GM19023 (cell line): Measurements from ENCODE around the gene RARRES1.

ENCODE experiments used
- ATAC-seq: cut with Tn5 transposase; IDR thresholded peaks from one replicate; pipeline ENCODE4 v1.9.1; 2021; ENCODE audit warnings: mild to moderate bottlenecking, moderate library complexity; ENCODE audit not compliant: unreplicated experiment

RARRES1 gene, protein sequence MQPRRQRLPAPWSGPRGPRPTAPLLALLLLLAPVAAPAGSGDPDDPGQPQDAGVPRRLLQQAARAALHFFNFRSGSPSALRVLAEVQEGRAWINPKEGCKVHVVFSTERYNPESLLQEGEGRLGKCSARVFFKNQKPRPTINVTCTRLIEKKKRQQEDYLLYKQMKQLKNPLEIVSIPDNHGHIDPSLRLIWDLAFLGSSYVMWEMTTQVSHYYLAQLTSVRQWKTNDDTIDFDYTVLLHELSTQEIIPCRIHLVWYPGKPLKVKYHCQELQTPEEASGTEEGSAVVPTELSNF

DNA sequence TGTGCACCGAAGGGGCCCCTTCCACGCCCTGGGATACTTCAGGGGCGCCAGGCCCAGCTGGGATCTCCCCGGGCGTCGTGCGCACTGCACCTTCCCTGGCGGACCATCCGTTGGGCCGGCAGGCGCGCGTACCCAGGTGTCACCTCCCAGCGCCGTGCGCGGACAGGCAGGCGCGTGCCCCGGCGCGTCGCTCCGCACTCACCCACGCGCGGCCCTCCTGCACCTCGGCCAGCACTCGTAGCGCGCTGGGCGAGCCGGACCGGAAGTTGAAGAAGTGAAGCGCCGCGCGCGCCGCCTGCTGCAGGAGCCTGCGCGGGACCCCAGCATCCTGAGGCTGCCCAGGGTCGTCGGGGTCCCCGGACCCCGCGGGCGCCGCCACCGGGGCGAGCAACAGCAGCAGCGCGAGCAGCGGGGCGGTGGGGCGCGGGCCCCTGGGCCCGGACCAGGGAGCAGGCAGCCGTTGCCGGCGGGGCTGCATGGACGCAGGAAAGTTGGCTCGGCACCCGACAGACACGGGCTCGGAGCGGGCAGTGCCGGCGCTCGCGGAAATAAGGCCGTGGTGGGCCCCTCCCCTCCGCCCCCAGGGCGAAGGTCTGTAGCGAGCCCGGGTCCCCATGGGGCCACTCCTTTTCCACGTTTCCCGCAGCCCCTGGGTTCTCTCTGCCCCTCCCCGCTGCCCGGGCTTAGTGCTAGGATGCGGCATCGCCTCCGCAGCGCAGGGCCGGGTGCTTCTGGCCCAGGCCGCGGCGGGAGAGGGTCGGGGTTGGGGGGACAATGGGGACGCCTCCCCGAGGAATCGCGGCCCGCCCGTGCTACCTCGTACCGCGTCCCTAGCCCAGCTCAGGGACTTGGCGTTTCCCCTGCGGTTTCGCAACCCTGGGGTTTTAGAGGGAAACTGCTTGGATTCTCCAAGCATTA lies at the start of gene RARRES1:
RARRES1 (minus strand) TSS at position 520 of the 918 bp plus-strand sequence; CDS start at position 478, 42 bp downstream.
- peak; percentile 72 for ATAC-seq

DNA sequence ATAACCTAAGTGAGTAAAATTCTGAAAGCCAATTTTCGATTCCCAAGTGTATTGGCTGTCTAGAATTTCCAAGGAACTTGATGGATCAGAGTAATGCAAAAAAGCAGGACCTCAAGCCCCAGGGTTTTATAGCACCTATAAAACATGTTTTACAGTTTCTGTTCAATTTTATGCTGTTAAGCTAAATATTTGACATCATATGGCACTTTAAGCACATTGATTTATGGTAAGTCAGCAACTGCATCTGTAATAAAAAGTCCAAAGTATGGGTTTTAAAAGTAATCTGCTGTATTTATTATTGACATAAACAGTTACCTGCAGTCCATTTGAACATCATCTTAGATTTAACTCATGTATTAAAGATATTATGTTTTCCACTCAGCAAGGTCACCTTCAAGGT lies 49.6 kb upstream of the RARRES1 start:
- ATAC-seq = no peak

DNA sequence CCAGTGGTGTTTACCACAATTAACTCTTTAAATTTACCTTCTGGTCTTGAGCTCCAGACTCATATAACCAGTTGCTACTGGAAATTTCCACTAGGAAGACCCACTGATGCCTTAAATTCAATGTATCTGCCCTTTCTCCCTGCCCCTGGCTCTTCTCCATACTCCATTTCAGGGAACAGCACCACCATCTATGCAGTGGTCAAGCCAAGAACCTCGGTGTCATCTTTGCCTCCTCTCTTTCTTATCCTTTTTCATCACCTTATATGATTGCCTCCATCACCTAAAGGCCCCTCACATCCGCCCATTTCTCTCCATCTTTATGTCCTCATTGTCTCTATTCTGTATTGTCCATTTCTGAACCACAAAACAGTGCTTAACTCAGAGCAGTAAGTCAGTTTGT lies 48.9 kb upstream of the RARRES1 start:
- ATAC-seq = no peak

DNA sequence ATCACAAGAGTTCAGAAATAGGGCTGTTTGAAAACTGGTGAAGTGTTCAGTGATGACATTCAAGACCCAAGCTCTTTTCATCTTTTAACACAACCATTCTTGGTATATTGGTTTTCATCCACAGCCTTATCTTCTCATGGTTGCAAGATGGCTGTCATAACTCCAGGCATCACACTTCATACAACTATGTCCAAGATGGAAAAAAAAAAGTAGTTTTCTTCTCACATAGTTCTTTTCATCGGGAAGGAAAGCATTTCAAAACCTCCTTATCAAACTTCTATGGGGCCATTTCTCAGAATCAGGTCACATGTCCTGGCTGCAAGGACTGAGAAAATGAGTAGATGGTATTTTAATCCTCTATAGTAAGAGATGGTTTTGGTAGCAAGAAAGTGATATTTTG lies 48.5 kb upstream of the RARRES1 start:
- ATAC-seq = no peak

DNA sequence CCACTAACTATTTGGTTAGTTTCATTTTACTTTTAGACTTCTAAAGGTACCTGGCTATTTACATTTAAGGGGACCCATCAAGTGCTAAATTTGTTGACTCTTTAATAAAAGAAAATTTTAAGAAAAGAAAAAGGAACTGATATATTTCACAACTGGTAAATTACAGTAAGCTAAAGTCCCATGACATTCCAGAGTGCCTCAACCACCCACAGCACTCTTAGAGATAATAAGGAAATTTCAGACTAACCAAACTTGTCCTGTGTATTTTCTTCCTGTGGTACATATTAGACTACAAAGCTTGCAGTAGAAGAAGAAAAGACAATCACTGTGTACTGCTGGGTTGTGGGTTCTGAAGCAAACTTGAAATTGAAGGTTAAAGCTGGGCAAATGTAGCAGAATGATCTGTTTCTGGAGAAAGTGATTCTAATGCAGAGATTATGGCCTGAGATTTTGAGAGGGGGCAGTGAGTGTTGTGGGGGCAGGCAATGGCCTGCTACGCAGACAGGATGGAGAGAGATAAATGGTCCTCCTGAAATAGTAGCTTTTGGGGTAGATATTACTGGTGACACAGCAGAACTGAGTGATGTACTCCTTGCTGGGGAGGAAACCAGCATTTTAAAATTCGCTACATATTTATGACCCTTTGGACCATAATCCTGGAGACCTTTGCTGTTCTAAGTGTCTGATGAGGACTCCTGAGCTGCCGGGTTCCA lies 45.1 kb upstream of the RARRES1 start:
- no peak for ATAC-seq

DNA sequence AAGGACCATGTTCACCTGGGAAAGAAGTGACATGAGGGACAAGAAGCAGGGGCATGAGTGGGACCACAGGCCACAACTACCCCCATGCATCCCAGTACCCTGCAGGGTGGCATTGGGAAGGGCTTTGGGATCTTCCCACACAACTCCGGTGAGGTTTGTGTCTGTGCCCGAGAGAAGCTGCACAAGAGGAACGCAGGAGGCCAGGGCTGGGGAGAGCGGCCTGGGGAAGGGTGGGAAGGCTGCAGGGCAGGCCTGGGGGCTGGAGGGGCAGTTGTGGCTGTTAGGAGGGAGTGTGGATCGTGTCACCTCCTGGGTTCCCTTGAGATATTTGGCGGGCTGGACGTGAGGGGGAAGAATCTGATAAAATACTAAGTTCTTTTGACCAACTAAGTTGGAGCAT lies 44.3 kb upstream of the RARRES1 start:
- ATAC-seq = no peak

DNA sequence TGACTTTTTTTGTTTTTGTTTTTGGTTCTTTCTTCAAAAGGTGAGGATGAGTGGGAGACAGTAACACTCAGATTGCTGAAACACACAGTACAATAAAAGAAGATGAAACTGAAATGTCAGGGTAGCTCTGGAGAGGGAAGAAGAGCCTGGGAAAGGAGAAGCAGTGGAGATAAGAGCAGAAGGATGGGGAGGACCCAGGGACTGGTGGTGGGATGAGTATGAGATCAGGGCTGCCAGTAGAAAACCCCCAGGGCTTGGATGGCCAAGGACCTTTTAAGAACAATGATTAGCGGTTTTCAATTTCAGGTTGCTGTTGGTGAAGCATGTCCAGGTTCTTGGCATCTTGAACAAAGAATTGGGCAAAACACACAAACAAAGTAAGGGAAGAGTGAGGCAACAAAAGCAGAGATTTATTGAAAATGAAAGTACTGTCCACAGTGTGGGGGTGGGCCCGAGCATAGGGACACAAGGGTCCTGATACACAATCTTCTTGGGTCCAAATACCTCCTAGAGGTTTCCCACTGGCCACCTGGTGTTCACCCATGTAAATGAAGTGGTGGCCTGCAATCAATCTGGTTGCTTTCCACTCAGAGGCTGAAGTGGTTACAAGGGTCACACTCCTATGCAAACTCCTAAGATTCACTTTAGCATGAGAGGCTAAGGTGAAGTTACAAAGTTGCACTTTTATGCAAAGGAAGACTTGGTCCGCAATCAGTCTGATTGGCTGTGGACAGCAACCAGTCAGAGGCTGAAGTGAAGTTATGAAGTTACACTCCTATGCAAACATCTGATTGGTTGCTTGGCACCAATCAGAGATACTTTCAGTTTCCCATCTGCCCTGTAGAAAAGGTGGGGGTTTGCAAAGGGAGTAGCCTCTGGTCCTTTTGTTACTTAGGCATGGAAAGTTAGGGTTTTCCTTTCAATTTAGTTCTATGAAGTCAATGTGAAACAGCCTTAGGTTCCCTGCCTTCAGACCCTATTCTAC lies 43.5 kb upstream of the RARRES1 start:
- ATAC-seq = peak; percentile 77

DNA sequence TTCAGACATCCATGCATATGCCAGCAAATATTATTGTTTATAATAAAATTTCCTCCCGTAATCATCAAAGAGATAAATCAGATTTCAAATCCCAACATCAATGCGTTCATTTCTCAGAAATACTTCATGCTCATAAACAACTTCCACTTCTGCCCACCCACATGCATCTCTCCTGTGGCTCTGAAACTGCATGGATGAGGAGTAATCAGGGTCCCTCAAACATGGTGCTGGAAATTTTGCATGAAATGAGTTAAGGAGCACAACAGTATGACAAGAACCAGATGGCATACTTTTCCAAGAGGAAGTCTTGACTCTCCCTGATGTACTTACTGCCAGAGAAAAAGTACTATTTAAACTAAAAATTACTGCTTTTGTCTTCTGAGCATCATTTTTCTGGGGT lies 42.7 kb upstream of the RARRES1 start:
- ATAC-seq = no peak

DNA sequence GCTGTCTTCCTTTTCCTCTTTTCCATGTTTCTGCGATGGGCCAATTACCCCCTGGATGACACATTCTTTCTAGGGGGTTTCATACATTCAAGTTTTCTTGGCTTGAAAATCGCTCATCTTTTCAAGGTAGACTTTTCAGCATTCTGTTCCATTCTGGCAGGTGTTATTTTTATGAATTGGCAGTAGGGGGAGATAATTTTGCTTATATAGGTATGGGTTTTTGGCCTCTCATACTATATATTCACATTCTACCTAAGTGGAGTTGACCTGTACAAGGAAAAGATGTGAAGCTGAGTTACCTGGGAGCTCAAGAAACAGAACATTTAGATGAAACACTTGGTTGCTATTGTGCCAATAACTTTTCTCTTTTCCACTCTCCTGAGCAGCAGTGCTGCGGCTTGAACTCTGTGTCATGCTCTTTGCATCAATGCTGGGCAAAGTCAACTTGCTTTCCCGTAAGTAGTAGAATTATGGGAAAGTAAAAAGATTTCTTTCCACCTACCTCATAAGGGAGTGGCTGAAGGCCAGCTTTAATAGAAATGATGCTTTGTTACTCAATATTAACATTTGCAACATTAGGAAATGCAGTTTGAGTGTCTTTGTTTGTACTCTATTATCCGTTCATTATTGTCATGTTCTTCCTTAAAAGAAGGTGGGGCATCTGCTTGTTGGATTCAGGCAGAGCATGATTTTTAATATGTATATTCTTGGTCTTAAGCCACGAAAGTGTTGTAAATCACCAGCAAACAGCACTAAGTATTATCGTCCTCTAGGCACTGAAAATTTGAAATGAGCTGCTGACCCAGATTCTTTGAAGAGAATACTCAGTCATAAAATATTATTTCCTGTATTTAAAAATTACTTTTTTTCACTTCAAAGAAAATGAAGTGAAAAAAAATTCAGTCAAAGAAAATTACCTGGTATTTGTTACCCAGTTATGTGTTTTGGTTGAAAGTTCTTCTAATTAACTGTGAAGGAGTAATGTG lies 41.9 kb upstream of the RARRES1 start:
- no peak for ATAC-seq

DNA sequence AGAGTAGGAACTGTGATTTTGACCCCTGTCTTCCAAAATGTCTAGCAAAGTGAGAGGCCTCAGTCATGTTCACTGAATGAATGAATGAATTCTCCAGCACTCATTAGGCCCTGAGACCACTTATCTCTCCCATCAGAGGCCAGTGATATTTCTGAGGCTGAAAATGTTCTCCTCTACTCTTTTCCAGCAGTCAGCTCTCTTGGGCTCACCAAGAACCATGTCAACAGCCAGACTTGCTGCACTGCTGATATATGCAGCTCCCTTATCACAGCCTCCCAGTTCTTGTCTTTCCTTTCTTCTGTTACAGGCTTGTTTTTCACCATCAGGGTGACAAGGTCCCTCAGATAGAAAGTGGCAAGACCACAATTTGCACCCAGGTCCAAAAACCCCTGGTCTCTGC lies 40.9 kb upstream of the RARRES1 start:
- ATAC-seq = no peak

DNA sequence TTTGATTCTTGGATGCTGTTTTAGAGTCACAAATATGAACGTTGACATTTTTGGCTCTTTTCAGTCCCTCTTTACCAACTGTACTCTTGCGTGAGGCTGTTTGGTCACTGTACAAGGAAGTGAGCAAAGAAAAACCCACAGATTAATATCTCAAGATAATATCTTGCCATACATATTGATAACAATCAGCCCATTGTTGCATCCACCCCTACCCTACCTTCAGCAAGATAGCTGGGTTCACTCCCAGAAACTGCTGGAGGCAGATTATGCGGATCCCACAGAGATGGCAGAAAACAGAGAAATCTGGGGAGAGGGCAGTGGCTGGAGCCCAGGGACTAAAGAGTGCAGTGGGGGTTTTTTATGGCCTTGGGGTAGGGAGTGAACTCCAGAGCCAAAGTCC lies 39.7 kb upstream of the RARRES1 start:
- no peak for ATAC-seq

DNA sequence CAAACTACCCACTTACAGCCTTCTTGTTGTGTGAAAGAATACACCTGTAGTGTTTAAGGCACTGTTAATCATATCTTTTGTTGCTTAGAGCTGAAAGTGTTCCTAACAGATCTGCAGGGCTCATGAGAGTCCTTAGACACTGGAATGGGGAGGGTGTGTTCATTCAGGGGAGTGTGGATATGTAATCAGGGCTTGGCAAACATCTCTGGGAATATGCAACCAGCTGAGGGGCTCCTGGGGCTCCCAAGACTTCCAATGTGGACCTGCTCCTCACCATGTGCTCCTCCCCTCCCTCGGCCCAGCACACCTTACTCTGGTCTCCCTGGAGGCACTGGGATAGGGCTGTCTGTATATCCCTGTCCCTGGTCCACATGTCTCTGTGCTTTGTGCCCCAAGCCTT lies 39.3 kb upstream of the RARRES1 start:
- ATAC-seq = no peak

DNA sequence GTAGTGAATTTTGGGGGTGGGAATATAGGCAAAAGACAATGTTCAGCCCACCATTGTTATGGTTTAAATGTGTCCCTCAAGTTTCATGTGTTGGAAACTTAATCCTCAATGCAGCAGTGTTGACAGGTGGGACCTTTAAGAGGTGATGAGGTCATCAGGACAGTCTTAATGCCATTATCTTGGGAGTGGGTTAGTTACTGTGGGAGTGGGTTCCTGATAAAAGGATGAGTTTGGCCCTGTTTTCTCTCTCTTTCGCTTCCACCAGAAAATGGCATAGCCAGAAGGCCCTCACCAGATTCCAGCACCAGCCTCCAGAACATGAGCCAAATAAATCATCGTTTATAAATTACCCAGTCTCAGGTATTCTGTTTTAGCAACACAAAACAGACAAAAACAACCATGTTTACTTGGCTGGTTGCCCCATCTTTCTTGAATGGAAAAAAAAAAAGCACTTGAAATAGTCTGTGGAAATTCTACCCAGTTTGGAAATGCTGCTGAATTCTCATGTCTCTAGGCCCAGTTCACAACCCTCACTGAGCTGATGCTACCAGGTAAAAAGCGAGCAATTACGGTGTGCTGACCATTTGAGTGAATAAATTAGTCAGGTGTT lies 38.6 kb upstream of the RARRES1 start:
- ATAC-seq = no peak

DNA sequence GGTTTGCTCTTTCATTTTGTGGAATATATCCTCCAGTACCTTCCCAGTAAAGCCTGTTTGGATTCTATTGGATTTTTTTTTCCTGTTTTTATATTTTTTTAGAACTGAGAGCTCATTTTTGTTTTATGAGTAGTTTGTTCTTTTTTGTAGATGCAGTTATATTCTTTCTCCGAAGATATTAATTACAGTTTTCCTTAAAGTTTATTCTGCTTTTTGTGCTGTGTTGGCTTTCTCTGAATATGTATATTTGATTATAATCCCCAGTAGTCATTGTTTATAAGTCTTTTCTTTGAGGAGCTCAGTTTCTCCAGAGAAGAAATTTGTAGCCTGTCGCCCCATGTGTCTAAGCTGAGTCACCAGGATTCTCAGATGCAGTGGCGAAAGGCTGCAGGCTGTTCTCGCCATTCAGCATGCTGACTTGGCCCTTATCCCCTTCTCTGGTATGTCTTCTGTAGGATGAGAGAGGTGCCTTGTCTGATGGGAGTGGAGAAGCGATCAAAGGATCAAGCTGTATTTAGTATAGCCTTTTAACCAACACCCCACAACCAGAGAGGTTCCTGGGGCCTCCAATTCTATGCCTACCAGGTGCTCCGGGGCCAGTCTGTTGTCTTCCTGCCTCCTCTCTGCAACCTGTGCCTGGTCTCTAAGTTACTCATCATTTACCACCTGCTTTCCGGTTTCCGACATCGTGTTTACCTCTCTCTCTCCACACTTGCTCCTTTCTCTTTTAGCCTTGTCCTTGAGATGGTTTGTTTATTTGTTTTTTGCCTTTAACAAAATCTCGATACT lies 37.9 kb upstream of the RARRES1 start:
- no peak for ATAC-seq

DNA sequence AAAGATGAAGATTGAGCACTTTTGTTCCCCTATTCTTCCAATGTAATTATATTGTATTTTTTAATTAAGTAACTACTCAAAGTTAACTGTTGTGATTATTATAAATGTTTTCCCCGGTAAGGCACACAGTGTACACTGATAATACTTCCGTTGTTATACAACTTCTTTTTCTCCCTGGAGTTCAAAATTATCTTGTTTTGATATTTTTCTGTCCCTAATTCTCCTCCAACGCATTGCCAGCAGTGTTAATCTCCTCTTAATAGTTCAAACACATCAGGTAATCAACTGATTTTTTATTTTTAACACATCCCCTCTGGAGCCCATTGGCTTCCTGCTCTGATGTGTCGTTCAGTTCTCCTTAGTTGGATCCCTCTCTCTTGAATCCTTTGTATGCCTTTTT lies 37.3 kb upstream of the RARRES1 start:
- no peak for ATAC-seq

DNA sequence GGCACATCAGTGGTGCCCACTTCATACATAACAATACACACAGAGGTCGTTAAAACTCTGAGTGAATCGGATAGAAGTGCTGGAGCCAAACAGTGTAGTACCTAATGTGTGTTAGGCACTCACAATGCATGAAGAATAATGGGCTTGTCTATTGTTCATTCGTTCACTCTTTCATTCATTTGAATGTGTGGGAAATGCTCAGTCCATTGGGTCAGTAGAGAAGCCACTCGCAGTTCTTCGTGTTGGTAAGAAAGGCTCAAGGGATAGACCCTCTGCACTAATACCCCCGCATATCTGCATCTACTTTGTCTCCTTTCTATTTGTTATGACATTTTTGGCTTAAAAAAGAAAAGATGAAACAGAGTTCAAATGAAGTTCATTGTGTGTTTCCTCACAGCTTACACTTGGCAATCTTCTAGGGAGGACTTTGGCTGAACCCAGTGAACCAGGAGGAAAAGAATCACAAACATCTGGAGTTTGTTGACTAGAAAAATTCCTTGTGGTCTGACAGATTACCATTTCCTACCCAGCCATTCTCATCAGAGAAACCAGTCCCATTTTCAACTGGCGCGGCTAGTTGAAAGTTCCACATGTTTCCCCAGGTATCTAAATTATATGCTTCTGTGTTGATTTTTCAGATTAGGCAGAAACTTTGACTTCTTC lies 36.8 kb upstream of the RARRES1 start:
- no peak for ATAC-seq

DNA sequence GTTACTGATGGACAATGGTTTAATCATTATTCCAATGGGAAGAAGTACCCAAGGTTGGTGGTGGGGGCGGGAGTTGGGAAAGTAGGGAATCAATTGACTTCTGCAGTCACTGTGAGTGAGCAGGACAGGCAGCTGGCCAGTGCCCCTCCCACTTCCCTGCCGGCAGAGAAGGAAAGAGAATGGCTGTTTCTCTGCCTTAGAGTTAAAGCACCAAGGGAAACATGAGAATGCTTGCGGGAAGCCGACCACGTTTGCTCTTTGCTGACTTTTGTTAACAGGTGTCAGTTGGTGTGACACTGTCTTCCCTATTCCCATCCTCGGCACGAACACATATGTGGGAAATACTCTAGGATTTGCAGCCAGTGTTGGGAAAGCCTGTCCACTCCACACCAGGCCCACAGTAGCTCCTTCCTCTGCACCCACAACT lies 36.1 kb upstream of the RARRES1 start:
- no peak for ATAC-seq
